ENCODE results near the gene HIVEP3.

DNA sequence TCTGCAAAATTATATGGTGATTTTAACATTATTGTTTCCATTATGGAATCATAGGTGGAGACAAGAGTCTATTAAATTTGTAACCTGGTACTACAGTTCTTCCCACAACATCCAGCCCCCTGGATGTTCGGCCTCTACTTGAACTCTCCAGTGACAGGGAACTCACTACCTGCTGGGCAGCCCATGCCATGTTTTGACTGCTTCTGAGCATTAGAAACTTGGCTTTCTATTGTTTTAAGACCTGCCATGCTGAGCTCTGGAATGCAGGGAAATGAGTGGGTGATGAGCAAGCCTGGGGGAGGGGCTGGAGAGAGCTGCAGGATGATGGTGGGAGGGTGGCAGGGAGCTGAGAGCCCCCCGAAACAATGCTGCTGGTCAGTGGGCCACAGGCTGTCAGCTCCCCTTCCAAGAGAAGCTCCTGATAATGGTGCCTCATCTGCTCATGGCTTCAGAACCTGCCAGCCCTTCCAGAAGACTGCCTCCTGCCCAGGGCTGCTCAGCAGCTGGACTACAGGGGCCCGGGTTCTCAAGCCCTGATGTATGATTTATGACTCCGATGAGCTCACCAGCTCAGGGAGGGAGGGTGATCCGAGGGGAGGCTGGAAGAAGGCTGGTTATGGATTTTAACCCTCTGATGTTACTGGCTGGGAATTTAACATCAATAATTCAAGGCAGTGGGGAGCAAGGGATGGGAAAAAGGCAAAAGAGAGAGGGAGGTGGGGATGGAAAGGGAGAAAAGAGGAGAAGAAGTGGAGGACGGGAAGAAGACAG, 205.0 kb downstream of the HIVEP3 start:
- TF ChIP-seq, protein P1, sequence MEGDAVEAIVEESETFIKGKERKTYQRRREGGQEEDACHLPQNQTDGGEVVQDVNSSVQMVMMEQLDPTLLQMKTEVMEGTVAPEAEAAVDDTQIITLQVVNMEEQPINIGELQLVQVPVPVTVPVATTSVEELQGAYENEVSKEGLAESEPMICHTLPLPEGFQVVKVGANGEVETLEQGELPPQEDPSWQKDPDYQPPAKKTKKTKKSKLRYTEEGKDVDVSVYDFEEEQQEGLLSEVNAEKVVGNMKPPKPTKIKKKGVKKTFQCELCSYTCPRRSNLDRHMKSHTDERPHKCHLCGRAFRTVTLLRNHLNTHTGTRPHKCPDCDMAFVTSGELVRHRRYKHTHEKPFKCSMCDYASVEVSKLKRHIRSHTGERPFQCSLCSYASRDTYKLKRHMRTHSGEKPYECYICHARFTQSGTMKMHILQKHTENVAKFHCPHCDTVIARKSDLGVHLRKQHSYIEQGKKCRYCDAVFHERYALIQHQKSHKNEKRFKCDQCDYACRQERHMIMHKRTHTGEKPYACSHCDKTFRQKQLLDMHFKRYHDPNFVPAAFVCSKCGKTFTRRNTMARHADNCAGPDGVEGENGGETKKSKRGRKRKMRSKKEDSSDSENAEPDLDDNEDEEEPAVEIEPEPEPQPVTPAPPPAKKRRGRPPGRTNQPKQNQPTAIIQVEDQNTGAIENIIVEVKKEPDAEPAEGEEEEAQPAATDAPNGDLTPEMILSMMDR (IDR thresholded peaks at IDR 0.05): no peak
- TF ChIP-seq EZH2 (IDR thresholded peaks at IDR 0.05; ENCODE audit: borderline replicate concordance, insufficient read depth, low read depth, low read length, poor library complexity, severe bottlenecking): no peak
